K562 (cell line): ENCODE measurements around the gene TMA7B. TPM values are rescaled to one million over a fixed set of nuclear protein-coding genes. Genes with fewer than 3 reads are reported as not detected.
A peak's percentile ranks its signal among the peaks of the same experiment; 100 is the strongest.

Experiments
- ARID1B ChIP-seq: fragments of 450-650 bp; IDR thresholded peaks from 2 replicates; pipeline ENCODE4 v1.6.1; 2016; ENCODE audit warnings: antibody characterized with exemption, mild to moderate bottlenecking, inconsistent platforms
- CC2D1A ChIP-seq: fragments of 450-650 bp; IDR thresholded peaks from 2 replicates; pipeline ENCODE4 v1.6.1; 2017; ENCODE audit warnings: mild to moderate bottlenecking
- GABPB2 ChIP-seq: fragments of 250-450 bp; sonication (Bioruptor Pico); conservative IDR thresholded peaks from 2 replicates; pipeline ENCODE4 v1.5.1; 2021; ENCODE audit warnings: mild to moderate bottlenecking
- GATA2 ChIP-seq: sonication (generic); formaldehyde crosslinking; IDR thresholded peaks from 2 replicates; pipeline ENCODE4 v1.4.0; 2020; ENCODE audit warnings: mild to moderate bottlenecking, missing genetic modification reagents
- HDAC1 ChIP-seq, 2 experiments: fragments of 450-650 bp; IDR thresholded peaks; 2 replicates each; pipeline ENCODE4 v1.6.1; 2016 to 2017; ENCODE audit warnings: inconsistent platforms in 1 of 2, mild to moderate bottlenecking in 1 of 2, moderate library complexity in 1 of 2
- KLF10 ChIP-seq: fragments of 250-450 bp; sonication (Bioruptor Pico); IDR thresholded peaks from 2 replicates; pipeline ENCODE4 v1.6.1; 2021; ENCODE audit warnings: matching md5 sums
- RCOR1 ChIP-seq, 2 experiments: IDR thresholded peaks; 2 replicates each; pipeline ENCODE4 v1.6.1; 2012; ENCODE audit warnings: low read depth in 2 of 2, low read length in 2 of 2, borderline replicate concordance in 1 of 2, improper control_type of control experiment in 1 of 2
- SAP30 ChIP-seq: fragments of 200-600 bp; sonication (generic); IDR thresholded peaks from 2 replicates; pipeline ENCODE4 v1.6.1; 2012; ENCODE audit warnings: borderline replicate concordance, low read depth, mild to moderate bottlenecking, moderate library complexity, low read length, control low read depth, inconsistent platforms; ENCODE audit not compliant: insufficient read depth, poor library complexity, severe bottlenecking
- TAL1 ChIP-seq: fragments of 450-650 bp; IDR thresholded peaks from 2 replicates; pipeline ENCODE4 v1.6.1; 2016; ENCODE audit warnings: mild to moderate bottlenecking
- ZFP36 ChIP-seq: fragments of 150-350 bp; IDR thresholded peaks from 2 replicates; pipeline ENCODE4 v1.6.1; 2018; ENCODE audit warnings: low read length, low read depth; ENCODE audit not compliant: partially characterized antibody
- ZFX ChIP-seq: sonication (generic); formaldehyde crosslinking; IDR thresholded peaks from 2 replicates; pipeline ENCODE4 v1.8.0; 2022; ENCODE audit warnings: mild to moderate bottlenecking, missing genetic modification reagents, moderate library complexity
- ZNF431 ChIP-seq: sonication (generic); formaldehyde crosslinking; IDR thresholded peaks from 2 replicates; pipeline ENCODE4 v1.8.0; 2022; ENCODE audit warnings: mild to moderate bottlenecking, missing genetic modification reagents
- ZNF584 ChIP-seq: fragments of 200-800 bp; sonication (Bioruptor generic); IDR thresholded peaks from 2 replicates; pipeline ENCODE4 v1.6.1; 2016; ENCODE audit warnings: low read depth, mild to moderate bottlenecking, missing genetic modification characterization, missing compliant biosample characterization
- polyA plus RNA-seq, 8 experiments: library from polyadenylated mRNA; depleted of rRNA in 4 of 8; stranded (reverse) in 5 of 8; unstranded in 3 of 8; fragments of >200 nt; fragmentation: Nextera tagmentation in 2 of 8; fragmentation: Illumina TruSeq in 1 of 8; extraction: Ambion mirVana in 2 of 8; extraction: Trizol in 1 of 8; gene quantifications; 2 replicates each; pipeline versions ENCODE4 v1.2.1 to v1.2.3, GENCODE V29; 2011 to 2014; ENCODE audit warnings: inconsistent platforms in 1 of 8, missing spikeins in 1 of 8
- total RNA-seq, 7 experiments: library from RNA; depleted of rRNA in 6 of 7; stranded (reverse); fragments of >200 nt in 6 of 7; fragmentation: Illumina TruSeq in 2 of 7; extraction: Trizol in 2 of 7; gene quantifications; 2 replicates each; pipeline versions ENCODE4 v1.2.1 to v1.2.3, GENCODE V29; 2011 to 2021; ENCODE audit warnings: low replicate concordance in 1 of 7
- TF ChIP-seq, protein P1 (sequence below): fragments of 250-450 bp; sonication (Bioruptor Pico); IDR thresholded peaks from 2 replicates; pipeline ENCODE4 v1.4.0; 2020; ENCODE audit warnings: mild to moderate bottlenecking
- TF ChIP-seq, protein P2 (sequence below), 2 experiments: fragments of 450-650 bp; IDR thresholded peaks; 2 replicates each; pipeline ENCODE4 v1.6.1; 2016
- TF ChIP-seq, protein P3 (sequence below): fragments of 450-650 bp; IDR thresholded peaks from 2 replicates; pipeline ENCODE4 v1.6.1; 2016; ENCODE audit warnings: mild to moderate bottlenecking
- TF ChIP-seq, protein P4 (sequence below), 2 experiments: IDR thresholded peaks; 2 replicates each; pipeline ENCODE4 v1.6.1; 2011; ENCODE audit warnings: borderline replicate concordance in 1 of 2, control low read depth in 1 of 2, low read depth in 1 of 2, low read length in 1 of 2, mild to moderate bottlenecking in 1 of 2, mixed read lengths in 1 of 2, moderate library complexity in 1 of 2; ENCODE audit not compliant: insufficient read depth in 1 of 2, insufficient read length in 1 of 2, poor library complexity in 1 of 2, severe bottlenecking in 1 of 2; ENCODE audit errors: extremely low read depth in 1 of 2

TMA7B gene
- total and polyA plus RNA-seq, 9 of the 15 experiments (the other 6 are each of a cell fraction or from before 2014, with no cell fraction given), result 5.6 to 14.2 (median 11.8) TPM

DNA sequence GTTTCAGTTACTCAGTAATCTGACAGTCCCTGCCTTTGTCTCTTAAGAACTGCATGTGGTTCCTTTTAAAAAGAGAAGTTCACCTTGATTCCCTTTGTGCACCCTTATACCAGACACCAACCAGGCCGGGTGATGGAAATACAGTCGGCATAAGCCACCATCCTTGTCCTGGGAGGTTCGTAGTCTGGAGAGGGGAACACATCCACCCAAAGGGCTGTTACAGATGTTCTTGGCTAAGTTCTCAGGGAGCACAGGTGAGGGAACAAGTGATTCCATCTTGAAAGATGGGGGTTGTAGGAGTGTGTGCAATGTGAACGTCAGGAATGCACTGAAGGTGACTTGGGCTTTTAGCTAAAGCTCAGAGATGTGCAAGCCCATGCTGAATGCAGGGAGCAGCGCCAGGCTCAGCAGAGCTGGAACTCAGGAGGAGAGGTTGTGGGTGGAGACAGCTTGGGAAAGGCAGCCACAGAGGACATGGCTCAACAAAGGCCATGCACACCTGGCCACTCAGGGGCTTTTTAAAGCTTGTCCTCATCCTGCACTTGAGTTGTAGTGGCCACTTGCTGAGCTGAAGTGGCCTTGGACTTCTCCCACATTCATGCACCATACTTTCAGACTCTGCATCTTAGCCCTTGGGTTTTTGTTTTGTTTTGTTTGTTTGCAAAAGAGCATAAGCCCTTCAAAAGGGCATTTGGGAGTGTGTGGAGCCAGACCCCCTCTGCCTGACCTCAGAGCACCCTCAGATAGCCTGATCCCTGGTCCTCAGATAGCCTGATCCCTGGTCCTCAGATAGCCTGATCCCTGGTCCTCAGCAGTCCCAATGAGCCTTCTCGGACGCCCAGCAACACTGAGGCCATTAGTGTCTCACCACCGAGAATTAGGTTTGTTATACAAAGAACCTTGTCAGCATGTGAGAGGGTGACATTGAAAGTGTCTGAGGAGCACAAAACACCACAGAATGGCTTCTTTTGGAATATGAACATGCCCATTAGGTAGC, 12.7 kb upstream of the TMA7B start (continued):
- TF ChIP-seq, protein P1, sequence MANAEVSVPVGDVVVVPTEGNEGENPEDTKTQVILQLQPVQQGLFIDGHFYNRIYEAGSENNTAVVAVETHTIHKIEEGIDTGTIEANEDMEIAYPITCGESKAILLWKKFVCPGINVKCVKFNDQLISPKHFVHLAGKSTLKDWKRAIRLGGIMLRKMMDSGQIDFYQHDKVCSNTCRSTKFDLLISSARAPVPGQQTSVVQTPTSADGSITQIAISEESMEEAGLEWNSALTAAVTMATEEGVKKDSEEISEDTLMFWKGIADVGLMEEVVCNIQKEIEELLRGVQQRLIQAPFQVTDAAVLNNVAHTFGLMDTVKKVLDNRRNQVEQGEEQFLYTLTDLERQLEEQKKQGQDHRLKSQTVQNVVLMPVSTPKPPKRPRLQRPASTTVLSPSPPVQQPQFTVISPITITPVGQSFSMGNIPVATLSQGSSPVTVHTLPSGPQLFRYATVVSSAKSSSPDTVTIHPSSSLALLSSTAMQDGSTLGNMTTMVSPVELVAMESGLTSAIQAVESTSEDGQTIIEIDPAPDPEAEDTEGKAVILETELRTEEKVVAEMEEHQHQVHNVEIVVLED (CRISPR knock-in tag), result 0 out of 2 replicates have a peak, but pooled peaks have one; percentile 17
- TF ChIP-seq TAL1 (no peak), GATA2 (no peak), HDAC1 (IDR thresholded peaks at IDR 0.05) (no peak), ZFX (peak; percentile 30; the same call in 1 of the 2 replicates), ARID1B (no peak), ZNF584 (CRISPR knock-in tag) (0 out of 2 replicates have a peak, but pooled peaks have one; percentile 15), KLF10 (CRISPR knock-in tag) (no peak), RCOR1 (IDR thresholded peaks at IDR 0.05; ENCODE audit: borderline replicate concordance in 1 of 2, low read depth in 2 of 2, low read length in 2 of 2) (0 out of 4 replicates have a peak, but pooled peaks of 1 of the 2 experiments have one; percentile 55), GABPB2 (no peak), ZFP36 (peak; percentile 45), ZNF431 (no peak), CC2D1A (no peak), SAP30 (peak; percentile 26)
- TF ChIP-seq, protein P2, sequence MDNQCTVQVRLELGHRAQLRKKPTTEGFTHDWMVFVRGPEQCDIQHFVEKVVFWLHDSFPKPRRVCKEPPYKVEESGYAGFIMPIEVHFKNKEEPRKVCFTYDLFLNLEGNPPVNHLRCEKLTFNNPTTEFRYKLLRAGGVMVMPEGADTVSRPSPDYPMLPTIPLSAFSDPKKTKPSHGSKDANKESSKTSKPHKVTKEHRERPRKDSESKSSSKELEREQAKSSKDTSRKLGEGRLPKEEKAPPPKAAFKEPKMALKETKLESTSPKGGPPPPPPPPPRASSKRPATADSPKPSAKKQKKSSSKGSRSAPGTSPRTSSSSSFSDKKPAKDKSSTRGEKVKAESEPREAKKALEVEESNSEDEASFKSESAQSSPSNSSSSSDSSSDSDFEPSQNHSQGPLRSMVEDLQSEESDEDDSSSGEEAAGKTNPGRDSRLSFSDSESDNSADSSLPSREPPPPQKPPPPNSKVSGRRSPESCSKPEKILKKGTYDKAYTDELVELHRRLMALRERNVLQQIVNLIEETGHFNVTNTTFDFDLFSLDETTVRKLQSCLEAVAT (IDR thresholded peaks at IDR 0.05), result peak in 1 of 2 experiments; percentile 20; a peak in 1 of 4 replicates
- TF ChIP-seq, protein P3, sequence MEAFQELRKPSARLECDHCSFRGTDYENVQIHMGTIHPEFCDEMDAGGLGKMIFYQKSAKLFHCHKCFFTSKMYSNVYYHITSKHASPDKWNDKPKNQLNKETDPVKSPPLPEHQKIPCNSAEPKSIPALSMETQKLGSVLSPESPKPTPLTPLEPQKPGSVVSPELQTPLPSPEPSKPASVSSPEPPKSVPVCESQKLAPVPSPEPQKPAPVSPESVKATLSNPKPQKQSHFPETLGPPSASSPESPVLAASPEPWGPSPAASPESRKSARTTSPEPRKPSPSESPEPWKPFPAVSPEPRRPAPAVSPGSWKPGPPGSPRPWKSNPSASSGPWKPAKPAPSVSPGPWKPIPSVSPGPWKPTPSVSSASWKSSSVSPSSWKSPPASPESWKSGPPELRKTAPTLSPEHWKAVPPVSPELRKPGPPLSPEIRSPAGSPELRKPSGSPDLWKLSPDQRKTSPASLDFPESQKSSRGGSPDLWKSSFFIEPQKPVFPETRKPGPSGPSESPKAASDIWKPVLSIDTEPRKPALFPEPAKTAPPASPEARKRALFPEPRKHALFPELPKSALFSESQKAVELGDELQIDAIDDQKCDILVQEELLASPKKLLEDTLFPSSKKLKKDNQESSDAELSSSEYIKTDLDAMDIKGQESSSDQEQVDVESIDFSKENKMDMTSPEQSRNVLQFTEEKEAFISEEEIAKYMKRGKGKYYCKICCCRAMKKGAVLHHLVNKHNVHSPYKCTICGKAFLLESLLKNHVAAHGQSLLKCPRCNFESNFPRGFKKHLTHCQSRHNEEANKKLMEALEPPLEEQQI, result 0 out of 2 replicates have a peak, but pooled peaks have one; percentile 13
- TF ChIP-seq, protein P4, sequence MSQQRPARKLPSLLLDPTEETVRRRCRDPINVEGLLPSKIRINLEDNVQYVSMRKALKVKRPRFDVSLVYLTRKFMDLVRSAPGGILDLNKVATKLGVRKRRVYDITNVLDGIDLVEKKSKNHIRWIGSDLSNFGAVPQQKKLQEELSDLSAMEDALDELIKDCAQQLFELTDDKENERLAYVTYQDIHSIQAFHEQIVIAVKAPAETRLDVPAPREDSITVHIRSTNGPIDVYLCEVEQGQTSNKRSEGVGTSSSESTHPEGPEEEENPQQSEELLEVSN (IDR thresholded peaks at IDR 0.05; ENCODE audit: borderline replicate concordance in 1 of 2, extremely low read depth in 1 of 2, insufficient read depth in 1 of 2, insufficient read length in 1 of 2, low read depth in 1 of 2, low read length in 1 of 2, poor library complexity in 1 of 2, severe bottlenecking in 1 of 2), result no peak
